Brain microvascular endothelial cell (primary cell): ENCODE measurements around the gene CMTM5.

Experiments
- DNase-seq: peaks from one replicate; pipeline ENCODE4 v3.0.0-alpha.2; 2020
- H3K27ac ChIP-seq: fragments of 250-450 bp; sonication (Bioruptor Pico); 2 replicates; pipeline ENCODE4 v1.5.1; 2020; ENCODE audit warnings: mild to moderate bottlenecking, moderate library complexity
- H3K27me3 ChIP-seq: fragments of 250-450 bp; sonication (Bioruptor Pico); replicated peaks from 2 replicates; pipeline ENCODE4 v1.5.1; 2020; ENCODE audit warnings: mild to moderate bottlenecking
- H3K36me3 ChIP-seq: fragments of 250-450 bp; sonication (Bioruptor Pico); replicated peaks from 2 replicates; pipeline ENCODE4 v1.5.1; 2020; ENCODE audit warnings: mild to moderate bottlenecking
- H3K4me3 ChIP-seq: 2 replicates; pipeline ENCODE4 v1.5.1; 2011; ENCODE audit warnings: low read depth, mild to moderate bottlenecking, control low read depth, low read length, moderate library complexity
- CTCF ChIP-seq: IDR thresholded peaks from 2 replicates; pipeline ENCODE4 v1.5.1; 2011; ENCODE audit warnings: low read depth, mild to moderate bottlenecking, moderate library complexity, low read length, control low read depth, inconsistent platforms; ENCODE audit errors: missing control alignments
- in situ Hi-C: cut with HindIII; loops from 2 replicates; pipeline ENCODE4 v1.10.0; 2017; ENCODE audit warnings: low sequenced_read_pairs, low pct_ligation_motif_present

Gene CMTM5

GRCh38 chr14:23365036-23365731 is 11.7 kb upstream of the CMTM5 start, which contains the start of gene EFS:
Gene EFS (minus strand): TSS chr14:23365172. CDS start chr14:23365025, 147 bp downstream.
- no peak for TF ChIP-seq CTCF
- DNase-seq, result no peak
- no peaks in the 10 kb centered on the region for H3K36me3 ChIP-seq
- H3K4me3 ChIP-seq, result peak within 1 kb of the TSS; percentile 62
- peaks cover 7% of the 10 kb centered on the region for H3K27me3 ChIP-seq
- no peak within 1 kb of the TSS for H3K27ac ChIP-seq
- in situ Hi-C loops, result no loop called here

- TF ChIP-seq CTCF, result no peak
- Histone ChIP-seq H3K27ac (no peak overlapping the region), H3K27me3 (peaks cover 7% of the 10 kb centered on the region), H3K4me3 (peak overlapping the region; percentile 62), H3K36me3 (no peaks in the 10 kb centered on the region)
- no peak for DNase-seq
- in situ Hi-C loops, result no loop called here
Observed at GRCh38 chr14:23365732-23366425, 11.0 kb upstream of the CMTM5 start.

- Histone ChIP-seq H3K27me3 (peaks cover 9% of the 10 kb centered on the region), H3K27ac (no peak overlapping the region), H3K4me3 (peak overlapping the region; percentile 62), H3K36me3 (no peaks in the 10 kb centered on the region)
- no peak for DNase-seq
- in situ Hi-C loops, result no loop called here
- TF ChIP-seq CTCF, result no peak
Observed at GRCh38 chr14:23366426-23366921, 10.4 kb upstream of the CMTM5 start.

GRCh38 chr14:23370221-23370620 is 6.6 kb upstream of the CMTM5 start:
- in situ Hi-C loops, result no loop called here
- H3K27ac ChIP-seq, result no peak overlapping the region
- no peak for DNase-seq
- no peaks in the 10 kb centered on the region for H3K36me3 ChIP-seq
- peaks cover 9% of the 10 kb centered on the region for H3K27me3 ChIP-seq
- no peak for TF ChIP-seq CTCF
- H3K4me3 ChIP-seq, result no peak overlapping the region

GRCh38 chr14:23371865-23372264 is 5.0 kb upstream of the CMTM5 start:
- Histone ChIP-seq H3K36me3 (no peaks in the 10 kb centered on the region), H3K27me3 (peaks cover 1% of the 10 kb centered on the region), H3K27ac (no peak overlapping the region), H3K4me3 (no peak overlapping the region)
- no peak for TF ChIP-seq CTCF
- DNase-seq, result no peak
- in situ Hi-C loops, result no loop called here
